PC-9 (cell line): ENCODE results near the gene MAGIX. TPM values are rescaled to one million over a fixed set of nuclear protein-coding genes. Genes with fewer than 3 reads are reported as not detected.

Experiments used
- BruUV-seq: library from RNA; stranded (reverse); fragments of 400-500 nt; replicated peaks from 2 replicates; lab custom pipeline; 2021; lab: Mats Ljungman, UMichigan
- CTCF ChIA-PET: fragments of 300-600 bp; sonication (Branson Sonifier 250); formaldehyde crosslinking; loops from one replicate; lab custom pipeline; 2022; ENCODE audit warnings: antibody characterized with exemption; lab: Charles Lee
- POLR2A ChIA-PET: fragments of 300-600 bp; sonication (Branson Sonifier 250); formaldehyde crosslinking; loops from one replicate; lab custom pipeline; 2022; ENCODE audit warnings: antibody characterized with exemption; ENCODE audit not compliant: unreplicated experiment; lab: Charles Lee
- DNase-seq, 2 experiments: peaks; one replicate each; pipeline versions ENCODE4 v3.0.0 to v3.0.0-alpha.2; 2015 to 2022; ENCODE audit warnings: mixed read lengths in 1 of 2
- H2AFZ ChIP-seq: fragments of 200-600 bp; sonication (generic); 2 replicates; pipeline ENCODE4 v1.8.1; 2017; ENCODE audit warnings: antibody characterized with exemption
- H3F3A ChIP-seq: fragments of 200-600 bp; sonication (generic); 2 replicates; pipeline ENCODE4 v1.8.1; 2017; ENCODE audit warnings: antibody characterized with exemption, mild to moderate bottlenecking, low read depth; ENCODE audit not compliant: insufficient read depth
- H3K27ac ChIP-seq: fragments of 200-600 bp; sonication (generic); 2 replicates; pipeline ENCODE4 v1.6.1; 2016; ENCODE audit warnings: mixed run types
- H3K27me3 ChIP-seq: fragments of 200-600 bp; sonication (generic); 2 replicates; pipeline ENCODE4 v1.6.1; 2016; ENCODE audit warnings: low read depth, mixed run types; ENCODE audit not compliant: insufficient read depth
- H3K36me3 ChIP-seq: fragments of 200-600 bp; sonication (generic); 2 replicates; pipeline ENCODE4 v1.6.1; 2016; ENCODE audit warnings: low read depth, mixed run types
- H3K4me1 ChIP-seq: fragments of 200-600 bp; sonication (generic); replicated peaks from 2 replicates; pipeline ENCODE4 v1.6.1; 2016; ENCODE audit warnings: mixed run types; ENCODE audit not compliant: insufficient read depth
- H3K4me2 ChIP-seq: fragments of 200-600 bp; sonication (generic); 2 replicates; pipeline ENCODE4 v1.6.1; 2017; ENCODE audit warnings: mixed run types
- H3K4me3 ChIP-seq: fragments of 200-600 bp; sonication (generic); 2 replicates; pipeline ENCODE4 v1.6.1; 2016; ENCODE audit warnings: mixed run types
- H3K79me2 ChIP-seq: fragments of 200-600 bp; sonication (generic); 2 replicates; pipeline ENCODE4 v1.6.1; 2017; ENCODE audit warnings: low read depth, mixed run types
- H3K9me2 ChIP-seq: fragments of 200-600 bp; sonication (generic); 2 replicates; pipeline ENCODE4 v1.8.1; 2017; ENCODE audit warnings: mild to moderate bottlenecking; ENCODE audit not compliant: insufficient read depth
- H3K9me3 ChIP-seq: fragments of 200-600 bp; sonication (generic); 2 replicates; pipeline ENCODE4 v1.8.1; 2016; ENCODE audit warnings: low read depth; ENCODE audit not compliant: insufficient read depth
- H4K20me1 ChIP-seq: fragments of 200-600 bp; sonication (generic); 2 replicates; pipeline ENCODE4 v1.8.1; 2017; ENCODE audit not compliant: insufficient read depth
- EZH2 ChIP-seq: fragments of 200-600 bp; sonication (generic); IDR thresholded peaks from 2 replicates; pipeline ENCODE4 v1.8.0; 2017; ENCODE audit warnings: antibody characterized with exemption, low read depth
- intact Hi-C: fragments of 100-400 bp; cut with micrococcal nuclease; formaldehyde crosslinking; loops from one replicate; pipeline ENCODE4 v1.10.0; 2022; ENCODE audit not compliant: unreplicated experiment
- total RNA-seq: library from RNA; stranded (reverse); gene quantifications from 2 replicates; pipeline ENCODE4 v1.2.3, GENCODE V29; 2021
- TF ChIP-seq, protein P1 (sequence below): fragments of 200-600 bp; sonication (generic); conservative IDR thresholded peaks from 2 replicates; pipeline ENCODE4 v1.6.1; 2017; ENCODE audit warnings: mixed run types, antibody characterized with exemption, mild to moderate bottlenecking, moderate library complexity

Gene MAGIX
- total RNA-seq, 1 experiment from 2014 or later = 1.8 TPM

DNA sequence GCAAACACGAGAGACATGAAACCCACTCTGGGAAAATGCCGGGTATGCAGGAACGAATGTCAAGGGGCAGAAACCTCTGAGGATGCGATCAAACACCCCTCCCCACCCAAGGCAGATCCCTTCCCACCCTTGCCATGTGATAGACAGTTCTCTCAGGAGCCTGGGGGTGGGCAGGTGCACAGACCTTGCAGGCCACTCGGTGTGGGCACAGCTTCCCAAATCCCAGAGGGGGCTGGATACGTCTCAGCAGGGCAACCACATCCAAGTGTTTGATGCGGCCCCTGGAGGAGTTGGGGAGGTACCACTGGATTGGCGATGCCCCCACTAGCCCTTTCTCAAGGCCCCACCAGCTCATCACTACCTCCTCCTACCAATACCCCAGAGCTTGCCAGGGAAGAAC, 47.8 kb downstream of the MAGIX start:
- Histone ChIP-seq H3K4me2 (no peak overlapping the region), H2AFZ (no peak overlapping the region), H3F3A (no peaks in the 10 kb centered on the region), H3K4me3 (no peak overlapping the region), H3K9me3 (no peaks in the 10 kb centered on the region), H3K36me3 (no peaks in the 10 kb centered on the region), H3K27ac (no peak overlapping the region), H3K27me3 (peaks cover 3% of the 10 kb centered on the region; the same call in 1 of the 2 replicates), H3K4me1 (no peaks in the 10 kb centered on the region), H3K9me2 (no peaks in the 10 kb centered on the region), H3K79me2 (no peaks in the 10 kb centered on the region), H4K20me1 (no peaks in the 10 kb centered on the region)
- no peak for TF ChIP-seq EZH2
- TF ChIP-seq, protein P1, sequence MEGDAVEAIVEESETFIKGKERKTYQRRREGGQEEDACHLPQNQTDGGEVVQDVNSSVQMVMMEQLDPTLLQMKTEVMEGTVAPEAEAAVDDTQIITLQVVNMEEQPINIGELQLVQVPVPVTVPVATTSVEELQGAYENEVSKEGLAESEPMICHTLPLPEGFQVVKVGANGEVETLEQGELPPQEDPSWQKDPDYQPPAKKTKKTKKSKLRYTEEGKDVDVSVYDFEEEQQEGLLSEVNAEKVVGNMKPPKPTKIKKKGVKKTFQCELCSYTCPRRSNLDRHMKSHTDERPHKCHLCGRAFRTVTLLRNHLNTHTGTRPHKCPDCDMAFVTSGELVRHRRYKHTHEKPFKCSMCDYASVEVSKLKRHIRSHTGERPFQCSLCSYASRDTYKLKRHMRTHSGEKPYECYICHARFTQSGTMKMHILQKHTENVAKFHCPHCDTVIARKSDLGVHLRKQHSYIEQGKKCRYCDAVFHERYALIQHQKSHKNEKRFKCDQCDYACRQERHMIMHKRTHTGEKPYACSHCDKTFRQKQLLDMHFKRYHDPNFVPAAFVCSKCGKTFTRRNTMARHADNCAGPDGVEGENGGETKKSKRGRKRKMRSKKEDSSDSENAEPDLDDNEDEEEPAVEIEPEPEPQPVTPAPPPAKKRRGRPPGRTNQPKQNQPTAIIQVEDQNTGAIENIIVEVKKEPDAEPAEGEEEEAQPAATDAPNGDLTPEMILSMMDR = no peak
- intact Hi-C loops = no loop called here
- ChIA-PET POLR2A (no interaction called here), CTCF (no interaction called here)
- no peak for DNase-seq
- BruUV-seq = no TSS peak

DNA sequence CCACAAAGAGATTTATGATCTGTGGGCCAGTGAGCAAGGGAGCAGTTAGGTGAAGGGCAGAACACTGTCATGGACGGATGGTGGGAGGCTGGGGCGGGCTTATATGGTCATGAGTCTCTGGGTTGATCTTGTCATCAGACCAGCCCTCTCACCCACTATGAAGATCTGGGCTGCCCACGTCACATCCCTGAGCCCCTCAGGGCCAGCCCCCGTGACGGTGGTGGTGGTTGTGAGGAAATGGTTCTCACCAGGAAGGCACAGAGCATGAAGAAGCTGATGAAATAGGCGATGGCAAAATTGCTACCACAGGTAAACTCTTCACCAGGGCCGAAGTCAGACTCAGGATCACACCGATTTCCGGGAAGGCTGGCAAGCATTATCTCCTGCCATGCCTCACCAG, 48.5 kb downstream of the MAGIX start:
- no peaks in the 10 kb centered on the region for H3K36me3 ChIP-seq
- no peaks in the 10 kb centered on the region for H3K9me3 ChIP-seq
- no TSS peak for BruUV-seq
- no peaks in the 10 kb centered on the region for H3K9me2 ChIP-seq
- H4K20me1 ChIP-seq = no peaks in the 10 kb centered on the region
- TF ChIP-seq EZH2 = no peak
- TF ChIP-seq, protein P1 = no peak
- intact Hi-C loops = no loop called here
- H3F3A ChIP-seq = no peaks in the 10 kb centered on the region
- POLR2A ChIA-PET = no interaction called here
- CTCF ChIA-PET = no interaction called here
- peaks cover 3% of the 10 kb centered on the region; the same call in 1 of the 2 replicates for H3K27me3 ChIP-seq
- no peaks in the 10 kb centered on the region for H3K4me1 ChIP-seq
- H3K4me2 ChIP-seq = no peak overlapping the region
- no peak overlapping the region for H2AFZ ChIP-seq
- no peak overlapping the region for H3K27ac ChIP-seq
- DNase-seq = no peak
- no peak overlapping the region for H3K4me3 ChIP-seq
- no peaks in the 10 kb centered on the region for H3K79me2 ChIP-seq

DNA sequence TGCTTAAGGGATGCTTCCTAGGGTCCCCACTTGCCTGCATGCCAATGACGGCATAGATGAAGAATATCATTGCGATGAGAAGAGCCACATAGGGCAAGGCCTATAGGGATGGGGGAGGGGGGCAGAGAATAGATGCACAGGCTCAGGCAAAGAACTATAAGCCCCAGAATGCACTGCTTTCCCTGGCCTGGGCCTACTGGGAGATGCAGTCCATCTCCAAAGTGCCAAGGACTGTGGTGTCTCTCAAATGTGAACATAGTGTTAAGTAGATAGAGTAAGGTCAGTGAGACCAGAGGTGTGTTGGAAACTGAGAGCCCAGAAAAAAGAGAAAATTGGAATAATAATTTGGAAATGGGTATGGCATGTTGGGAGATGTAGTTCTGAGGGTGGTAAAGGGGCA, 49.7 kb downstream of the MAGIX start:
- ChIA-PET POLR2A (no interaction called here), CTCF (no interaction called here)
- H3K79me2 ChIP-seq = no peaks in the 10 kb centered on the region
- no peaks in the 10 kb centered on the region for H3K9me3 ChIP-seq
- intact Hi-C loops = no loop called here
- no peaks in the 10 kb centered on the region for H3K9me2 ChIP-seq
- no peaks in the 10 kb centered on the region for H3K36me3 ChIP-seq
- H4K20me1 ChIP-seq = no peaks in the 10 kb centered on the region
- no peaks in the 10 kb centered on the region for H3F3A ChIP-seq
- H2AFZ ChIP-seq = no peak overlapping the region
- no peak overlapping the region for H3K27ac ChIP-seq
- no peaks in the 10 kb centered on the region for H3K4me1 ChIP-seq
- TF ChIP-seq, protein P1 = no peak
- no peak for TF ChIP-seq EZH2
- no peak overlapping the region for H3K4me3 ChIP-seq
- BruUV-seq = no TSS peak
- peaks cover 3% of the 10 kb centered on the region; the same call in 1 of the 2 replicates for H3K27me3 ChIP-seq
- DNase-seq = no peak
- no peak overlapping the region for H3K4me2 ChIP-seq
